COR-L47 (cell line): ENCODE data around the gene KLHL30.

Experiments
- DNase-seq: peaks from one replicate; lab custom pipeline; 2025; lab: John Stamatoyannopoulos, UW

The KLHL30 gene

GRCh38 chr2:238138331-238139195 is at the start of gene KLHL30:
TSS of gene KLHL30 (plus strand) at chr2:238138668. CDS start at chr2:238140755, 2,087 bp downstream.
- DNase-seq = no peak

DNA sequence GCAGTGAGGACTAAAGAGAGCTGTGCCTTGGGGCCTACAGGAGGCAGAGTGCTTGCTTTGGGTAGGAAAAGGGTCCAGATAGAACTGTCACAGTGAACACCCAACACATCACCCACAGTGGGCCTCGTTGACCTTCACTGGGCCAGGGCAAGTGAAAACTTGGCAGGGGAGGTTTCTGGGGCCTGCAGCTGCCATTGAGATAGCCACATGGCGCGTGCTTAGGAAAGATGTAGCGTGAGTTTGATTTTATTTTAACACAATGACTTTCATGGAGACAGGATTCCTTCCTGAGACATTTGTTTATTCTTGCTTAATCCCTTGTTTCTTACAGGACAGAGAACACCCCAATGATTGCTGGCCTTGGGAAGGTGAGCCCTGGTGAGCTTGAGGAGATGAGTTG is 47.6 kb upstream of the KLHL30 start:
- no peak for DNase-seq

DNA sequence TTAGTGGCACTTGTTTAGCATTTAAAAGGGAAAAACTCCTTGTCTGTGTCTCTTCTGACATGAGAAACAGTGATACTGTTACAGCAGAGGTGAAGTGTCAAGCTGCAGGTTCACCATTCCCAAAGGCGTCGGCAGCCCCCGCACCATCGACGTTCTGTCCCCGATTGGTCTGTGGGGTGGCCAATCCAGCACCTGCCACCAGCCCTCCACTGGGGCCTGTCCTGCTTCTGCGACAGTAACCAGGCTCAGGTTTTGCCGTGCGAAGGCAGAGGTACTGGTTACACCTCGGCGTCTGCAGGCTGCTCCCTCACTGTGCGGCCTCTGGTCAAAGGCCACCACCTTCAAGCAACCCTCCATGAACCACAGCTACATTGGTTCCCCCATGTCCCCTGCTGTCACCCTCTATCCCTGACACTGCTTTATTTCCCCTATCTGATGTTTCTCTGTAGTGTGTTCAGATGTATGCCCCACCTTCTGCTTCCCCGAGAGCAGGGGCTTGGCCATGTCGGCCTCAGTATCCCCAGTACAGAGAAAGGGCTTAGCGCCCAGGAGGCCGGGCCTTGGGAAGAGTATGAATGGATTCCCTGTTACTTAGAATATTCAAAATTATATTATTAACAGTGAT is 46.9 kb upstream of the KLHL30 start:
- DNase-seq = no peak

GRCh38 chr2:238092486-238093035 is 45.9 kb upstream of the KLHL30 start:
- DNase-seq = no peak

DNA sequence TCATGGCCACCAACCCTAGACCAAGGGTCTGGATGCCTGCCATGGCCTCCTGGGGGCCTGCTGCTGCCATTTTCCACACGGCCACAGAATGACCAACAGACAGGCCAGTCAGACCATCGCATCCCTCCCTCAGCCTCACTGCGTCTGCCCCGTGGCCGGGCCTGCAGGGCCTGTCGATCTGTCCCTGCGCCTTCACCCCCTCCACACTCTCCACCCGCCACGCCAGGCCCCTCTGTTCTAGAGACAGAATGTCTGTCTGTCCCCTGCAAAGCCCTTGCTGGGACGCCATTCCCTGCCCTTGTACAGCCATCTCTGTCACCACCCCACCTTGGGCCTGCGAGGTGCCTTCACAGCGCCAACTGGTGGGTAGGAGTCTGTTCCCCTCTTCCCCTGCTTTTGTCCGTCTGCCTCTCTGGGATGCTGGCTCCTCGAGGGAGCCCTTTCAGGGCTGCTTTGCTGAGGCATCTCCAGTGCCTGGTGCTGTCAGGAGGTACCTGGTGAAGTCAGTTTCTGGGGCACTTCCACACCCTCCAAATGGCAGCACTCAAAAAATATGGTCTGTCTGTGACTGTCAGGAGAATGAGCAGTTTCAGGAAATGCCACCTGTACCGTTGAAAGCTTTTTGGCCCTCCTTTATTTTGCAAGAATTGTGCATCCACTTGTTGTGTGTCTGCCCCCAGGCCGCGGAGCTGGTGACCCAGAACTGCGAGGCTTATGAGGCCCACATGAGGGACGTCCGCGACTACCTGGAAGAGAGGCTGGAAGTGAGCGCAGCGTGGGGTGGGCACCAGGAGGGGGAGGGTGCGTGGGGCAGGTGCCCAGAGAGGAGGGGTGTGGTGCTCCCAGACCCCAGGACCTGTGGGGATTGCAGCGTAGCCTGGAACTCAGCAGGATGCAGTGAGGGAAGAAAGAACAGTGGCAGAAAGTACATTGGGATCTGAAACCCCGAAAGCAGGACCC is 45.0 kb upstream of the KLHL30 start:
- DNase-seq = no peak

GRCh38 chr2:238094438-238095022 is 43.9 kb upstream of the KLHL30 start:
- DNase-seq = no peak

GRCh38 chr2:238095143-238095542 is 43.3 kb upstream of the KLHL30 start:
- no peak for DNase-seq

- no peak for DNase-seq
Measured at GRCh38 chr2:238096311-238097011, 42.0 kb upstream of the KLHL30 start.

- DNase-seq = no peak
Measured at GRCh38 chr2:238097201-238097987, 41.1 kb upstream of the KLHL30 start.

DNA sequence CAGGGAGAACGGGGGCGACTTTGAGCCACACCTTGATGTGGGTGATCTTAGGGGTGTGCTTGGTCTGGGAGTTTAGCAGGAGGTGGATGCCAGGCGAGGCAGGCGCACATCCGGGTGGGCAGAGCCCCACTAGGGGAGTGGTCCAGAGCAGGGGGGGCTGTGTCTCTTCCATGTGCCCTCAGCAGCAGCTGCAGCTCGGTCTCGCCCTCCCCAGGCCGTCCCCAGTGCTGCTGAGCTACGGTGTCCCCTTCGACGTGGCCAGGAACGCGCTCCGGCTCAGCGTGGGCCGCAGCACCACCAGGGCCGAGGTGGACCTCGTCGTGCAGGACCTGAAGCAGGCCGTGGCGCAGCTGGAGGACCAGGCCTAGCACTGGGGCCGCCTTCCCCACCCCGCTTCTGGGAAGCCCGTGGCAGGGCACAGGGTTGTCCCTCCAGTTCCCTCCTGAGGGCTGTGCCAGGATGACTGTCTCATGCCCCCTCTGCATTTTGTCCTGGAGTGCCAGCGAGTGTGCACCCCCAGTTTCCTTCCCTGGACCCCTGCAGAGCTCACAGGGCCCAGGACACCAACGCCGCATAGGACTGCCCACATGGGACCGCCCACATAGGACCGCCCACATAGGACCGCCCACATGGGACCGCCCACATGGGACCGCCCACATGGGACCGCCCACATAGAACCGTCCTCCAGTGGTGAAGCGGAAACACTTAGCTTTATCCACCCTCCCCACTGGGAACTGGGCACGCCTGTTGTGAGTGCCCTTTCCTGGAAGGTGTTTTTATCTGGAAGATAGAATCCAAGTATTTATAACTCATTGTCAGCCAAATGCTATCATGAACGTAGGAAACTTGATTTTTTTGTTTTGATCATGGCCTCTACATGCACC is 40.2 kb upstream of the KLHL30 start:
- DNase-seq = no peak

DNA sequence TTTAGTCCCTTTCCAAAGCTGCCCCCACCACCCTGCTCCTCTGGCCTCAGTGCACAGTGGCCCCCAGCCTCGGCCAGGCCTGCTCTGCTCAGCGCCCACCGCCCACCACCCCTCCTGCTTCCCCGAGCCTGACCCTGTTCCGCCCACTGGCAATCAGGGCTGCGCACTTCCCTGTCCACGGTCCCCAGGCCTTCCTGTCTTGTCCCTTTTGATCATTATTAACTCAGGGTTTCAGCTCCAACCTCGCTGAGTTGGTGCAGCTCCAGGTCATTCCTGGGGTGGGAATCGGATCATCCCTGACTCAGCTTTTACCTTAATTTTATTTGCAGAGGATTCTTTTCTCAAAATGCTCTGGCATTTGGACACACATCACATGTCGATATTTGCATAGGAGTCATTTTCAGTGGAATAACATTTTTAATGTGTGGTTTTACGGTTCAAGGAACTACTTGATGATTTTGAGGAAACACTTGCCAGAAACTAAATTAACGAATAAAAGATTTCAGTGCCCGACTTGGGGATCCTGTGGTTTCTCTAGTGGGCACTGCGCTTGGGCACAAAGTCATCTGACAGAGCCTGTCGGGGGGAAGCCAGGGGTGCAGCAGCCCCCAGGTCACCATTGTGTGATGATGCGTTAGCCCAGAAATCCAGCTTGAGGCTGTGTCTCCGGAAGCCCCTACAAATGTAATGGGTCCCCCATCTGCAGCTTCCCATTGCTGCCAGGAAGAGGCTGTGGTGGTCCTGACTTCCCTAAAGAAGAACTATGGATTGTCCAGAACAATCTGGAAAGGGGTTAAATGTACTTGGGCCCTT is 39.4 kb upstream of the KLHL30 start:
- no peak for DNase-seq

DNA sequence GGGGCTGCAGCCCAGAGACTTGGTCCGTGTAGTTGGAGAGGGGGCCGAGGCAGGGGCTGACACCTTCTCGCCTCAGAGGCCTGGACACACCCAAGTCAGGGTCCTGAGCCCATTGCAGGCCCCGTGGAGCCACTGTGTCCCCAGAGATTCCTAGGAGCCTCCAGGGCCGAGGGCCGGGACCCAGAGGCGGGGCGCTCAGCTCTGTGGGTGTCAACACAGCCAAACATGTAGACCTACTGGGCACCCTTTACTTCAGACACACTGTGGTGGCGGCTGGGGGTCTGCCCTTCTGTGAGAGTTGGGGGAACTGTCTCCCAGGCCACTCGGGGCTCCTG is 38.8 kb upstream of the KLHL30 start:
- DNase-seq = no peak

DNA sequence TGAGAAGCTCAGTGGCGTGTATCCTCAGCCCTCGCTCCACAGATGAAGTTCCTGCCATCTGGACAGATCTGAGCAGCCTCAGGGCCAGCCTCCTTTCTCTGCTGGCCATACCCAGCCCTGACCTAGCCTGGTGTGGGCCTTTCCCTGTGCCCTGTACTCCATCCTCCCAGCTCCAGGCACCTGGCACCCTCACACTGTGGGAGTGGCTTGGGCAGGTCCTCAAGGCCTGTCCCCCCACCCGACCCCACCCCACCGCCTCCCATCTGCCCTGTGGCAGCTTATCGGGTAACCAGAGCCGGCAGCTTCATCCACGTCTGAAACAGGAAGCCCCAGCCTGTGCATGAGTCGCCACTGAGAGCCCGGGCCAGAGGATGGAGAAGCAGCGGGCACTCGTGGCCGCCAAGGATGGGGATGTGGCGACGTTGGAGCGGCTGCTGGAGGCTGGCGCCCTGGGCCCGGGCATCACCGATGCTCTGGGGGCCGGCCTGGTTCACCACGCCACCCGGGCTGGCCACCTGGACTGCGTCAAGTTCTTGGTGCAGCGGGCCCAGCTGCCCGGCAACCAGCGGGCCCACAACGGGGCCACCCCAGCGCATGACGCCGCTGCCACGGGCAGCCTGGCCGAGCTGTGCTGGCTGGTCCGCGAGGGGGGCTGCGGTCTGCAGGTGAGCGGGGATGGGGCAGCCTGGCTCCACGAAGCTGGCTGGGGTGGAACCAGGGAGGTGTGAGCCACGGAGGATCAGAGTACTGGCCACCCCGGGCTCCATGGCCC is 38.2 kb upstream of the KLHL30 start, which contains the start of gene ESPNL:
Gene ESPNL, plus strand, starts transcription at position 292 of the 772 bp plus-strand sequence. Its CDS starts 80 bp downstream, at position 372.
- no peak for DNase-seq

- DNase-seq = no peak
Measured at GRCh38 chr2:238100821-238101771, 37.4 kb upstream of the KLHL30 start.

GRCh38 chr2:238101891-238102841 is 36.3 kb upstream of the KLHL30 start:
- no peak for DNase-seq
